ENCODE results near the gene PRMT9.

GRCh38 chr4:147658501-147658900 lies 25.5 kb downstream of the PRMT9 start:
- TF ChIP-seq CTCF (IDR thresholded peaks at IDR 0.05) (no peak), POLR2A (IDR thresholded peaks at IDR 0.05) (no peak)

Measured in ovary (tissue), 3 donors.